ENCODE data around the gene GLP1R.

GLP1R gene

GRCh38 chr6:39044181-39044580 is 4.4 kb upstream of the GLP1R start:
- no peak for DNase-seq (ENCODE audit: low spot score)

GRCh38 chr6:39047434-39048327 is 900 bp upstream of the GLP1R start:
- DNase-seq (ENCODE audit: low spot score) = no peak

GRCh38 chr6:39049575-39050283 is 1.1 kb downstream of the GLP1R start:
- DNase-seq (ENCODE audit: low spot score) = no peak

- no peak for DNase-seq (ENCODE audit: low spot score)
These were observed 2.0 kb downstream of the GLP1R start for GRCh38 chr6:39050453-39051112.

GRCh38 chr6:39051399-39052122 is 3.0 kb downstream of the GLP1R start:
- DNase-seq (ENCODE audit: low spot score) = no peak

- no peak for DNase-seq (ENCODE audit: low spot score)
These were observed 4.5 kb downstream of the GLP1R start for GRCh38 chr6:39053016-39053624.

GRCh38 chr6:39053854-39054576 is 5.4 kb downstream of the GLP1R start:
- DNase-seq (ENCODE audit: low spot score) = no peak

GRCh38 chr6:39054577-39055142 is 6.1 kb downstream of the GLP1R start:
- DNase-seq (ENCODE audit: low spot score) = no peak

- DNase-seq (ENCODE audit: low spot score) = no peak
These were observed 7.1 kb downstream of the GLP1R start for GRCh38 chr6:39055661-39056060.

- DNase-seq (ENCODE audit: low spot score) = no peak
These were observed 7.6 kb downstream of the GLP1R start for GRCh38 chr6:39056191-39056590.

GRCh38 chr6:39056681-39057080 is 8.1 kb downstream of the GLP1R start:
- no peak for DNase-seq (ENCODE audit: low spot score)

GRCh38 chr6:39057251-39058155 is 8.9 kb downstream of the GLP1R start:
- DNase-seq (ENCODE audit: low spot score) = no peak

- no peak for DNase-seq (ENCODE audit: low spot score)
These were observed 10.0 kb downstream of the GLP1R start for GRCh38 chr6:39058471-39059147.

- DNase-seq (ENCODE audit: low spot score) = no peak
These were observed 11.1 kb downstream of the GLP1R start for GRCh38 chr6:39059496-39060310.

- DNase-seq (ENCODE audit: low spot score) = no peak
These were observed 12.0 kb downstream of the GLP1R start for GRCh38 chr6:39060467-39061160.

GRCh38 chr6:39061182-39061581 is 12.6 kb downstream of the GLP1R start:
- DNase-seq (ENCODE audit: low spot score) = no peak

- DNase-seq (ENCODE audit: low spot score) = no peak
These were observed 13.0 kb downstream of the GLP1R start for GRCh38 chr6:39061588-39061987.
